Measurements from ENCODE around the gene COL28A1.
"Not testable (repeated sequence)": the region's sequence is repeated elsewhere in the genome, so short reads cannot be mapped to it uniquely, and the experiment has no call there.

The COL28A1 gene

GRCh38 chr7:7516156-7516555, 19.5 kb downstream of the COL28A1 start:
- DNase-seq = no peak

GRCh38 chr7:7512861-7513597, 22.6 kb downstream of the COL28A1 start:
- DNase-seq = no peak

- DNase-seq = no peak
Measured at GRCh38 chr7:7510794-7511193, 24.9 kb downstream of the COL28A1 start.

- no peak for DNase-seq
Measured at GRCh38 chr7:7505915-7506314, 29.8 kb downstream of the COL28A1 start.

- no peak for DNase-seq
Measured at GRCh38 chr7:7504910-7505704, 30.6 kb downstream of the COL28A1 start.

GRCh38 chr7:7499892-7500291, 35.8 kb downstream of the COL28A1 start:
- no peak for DNase-seq

- no peak for DNase-seq
Measured at GRCh38 chr7:7498856-7499255, 36.8 kb downstream of the COL28A1 start.

- DNase-seq = no peak
Measured at GRCh38 chr7:7496311-7496710, 39.4 kb downstream of the COL28A1 start.

GRCh38 chr7:7495171-7495570, 40.5 kb downstream of the COL28A1 start:
- DNase-seq = no peak

GRCh38 chr7:7491044-7491443, 44.6 kb downstream of the COL28A1 start:
- DNase-seq = no peak

GRCh38 chr7:7490003-7490402, 45.7 kb downstream of the COL28A1 start:
- DNase-seq = no peak

GRCh38 chr7:7489546-7489945, 46.1 kb downstream of the COL28A1 start:
- no peak for DNase-seq

- no peak for DNase-seq
Measured at GRCh38 chr7:7486362-7486761, 49.3 kb downstream of the COL28A1 start.

- DNase-seq = no peak
Measured at GRCh38 chr7:7484072-7484471, 51.6 kb downstream of the COL28A1 start.

GRCh38 chr7:7481802-7482201, 53.9 kb downstream of the COL28A1 start:
- no peak for DNase-seq

- DNase-seq = no peak
Measured at GRCh38 chr7:7479275-7479805, 56.3 kb downstream of the COL28A1 start.

GRCh38 chr7:7478569-7478968, 57.1 kb downstream of the COL28A1 start:
- DNase-seq = no peak

GRCh38 chr7:7477641-7478040, 58.0 kb downstream of the COL28A1 start:
- DNase-seq = not testable (repeated sequence)

GRCh38 chr7:7476381-7476780, 59.3 kb downstream of the COL28A1 start:
- DNase-seq = no peak

GRCh38 chr7:7475601-7476000, 60.1 kb downstream of the COL28A1 start:
- no peak for DNase-seq

GRCh38 chr7:7474436-7474835, 61.2 kb downstream of the COL28A1 start:
- no peak for DNase-seq

- not testable (repeated sequence) for DNase-seq
Measured at GRCh38 chr7:7464991-7465765, 70.5 kb downstream of the COL28A1 start.

GRCh38 chr7:7454000-7454399, 81.7 kb downstream of the COL28A1 start:
- DNase-seq = no peak

Measured in effector CD8-positive, alpha-beta T cell (primary cell).